ENCODE results near the gene EDRF1. TPM values are rescaled to one million over a fixed set of nuclear protein-coding genes. Genes with fewer than 3 reads are reported as not detected.

EDRF1 gene
- total and polyA plus RNA-seq, 12 donors: 8.1 to 35.9 (median 18.6) TPM

- Histone ChIP-seq H3K4me3 (no peak overlapping the region), H3K27ac (no peak overlapping the region), H3K4me1 (replicated peaks in 1 of 2) (peaks cover 9 to 15% of the 10 kb centered on the region in 2 donors), H3K9me3 (replicated peaks in 1 of 3) (no peaks in the 10 kb centered on the region), H3K27me3 (no peaks in the 10 kb centered on the region), H3K36me3 (replicated peaks in 1 of 2) (peaks cover 0 to 61% of the 10 kb centered on the region in 2 donors)
- DNase-seq: no peak
- intact Hi-C loops (cut with DNase I): no loop called here
- 71 to 87% (median 83%) methylated on average over 1 of the region's 1 CpG for WGBS, 4 donors
- no peak for TF ChIP-seq CTCF (IDR thresholded peaks at IDR 0.05)
- no peak for TF ChIP-seq POLR2A (IDR thresholded peaks at IDR 0.05)
Observed at GRCh38 chr10:125811251-125811650, 91.7 kb downstream of the EDRF1 start.

- Histone ChIP-seq H3K4me3 (no peak overlapping the region), H3K36me3 (replicated peaks in 1 of 2) (peaks cover 0 to 51% of the 10 kb centered on the region in 2 donors), H3K4me1 (replicated peaks in 1 of 2) (peaks cover 9 to 15% of the 10 kb centered on the region in 2 donors), H3K27ac (no peak overlapping the region), H3K9me3 (replicated peaks in 1 of 3) (no peaks in the 10 kb centered on the region), H3K27me3 (no peaks in the 10 kb centered on the region)
- TF ChIP-seq POLR2A (IDR thresholded peaks at IDR 0.05) (no peak), CTCF (IDR thresholded peaks at IDR 0.05) (no peak)
- peak in 6 of 7 donors; percentile 48 to 74 (median 57) for DNase-seq
- 84 to 93% (median 90%) methylated on average over 1 of the region's 1 CpG for WGBS, 4 donors
- intact Hi-C loops (cut with DNase I): no loop called here
Observed at GRCh38 chr10:125812128-125812750, 92.7 kb downstream of the EDRF1 start.

Other genes with a start within 250 kb of the EDRF1 start
- not detected for gene TEX36, start 36.5 kb upstream of the EDRF1 start, total RNA-seq
- not detected for gene TEX36, start 36.5 kb upstream of the EDRF1 start, polyA plus RNA-seq
- gene MMP21, start 56.1 kb downstream of the EDRF1 start, total RNA-seq: under 1 TPM in 3 of 9 donors, not detected in 6; 0.11 to 0.26 (median 0.11) TPM
- under 1 TPM in 2 of 3 donors, not detected in 1; 0.24 to 0.27 TPM for gene MMP21, start 56.1 kb downstream of the EDRF1 start, polyA plus RNA-seq
- gene UROS, start 103.5 kb downstream of the EDRF1 start, total RNA-seq: 100 to 1,000 TPM in 1 of 9 donors, 10 to 100 TPM in 8; 41.1 to 122 (median 59.8) TPM
- 10 to 100 TPM; 53.9 to 86.7 (median 72.2) TPM for gene UROS, start 103.5 kb downstream of the EDRF1 start, polyA plus RNA-seq
- gene BCCIP, start 103.8 kb downstream of the EDRF1 start, total RNA-seq: 10 to 100 TPM; 20.5 to 56.3 (median 35.9) TPM
- gene BCCIP, start 103.8 kb downstream of the EDRF1 start, polyA plus RNA-seq: 100 to 1,000 TPM in 1 of 3 donors, 10 to 100 TPM in 2; 48.8 to 103 (median 51.9) TPM
- 100 to 1,000 TPM in 1 of 9 donors, 10 to 100 TPM in 8; 22.0 to 100 (median 43.3) TPM for gene DHX32, start 161.6 kb downstream of the EDRF1 start, total RNA-seq
- 10 to 100 TPM; 24.5 to 40.1 (median 28.1) TPM for gene DHX32, start 161.6 kb downstream of the EDRF1 start, polyA plus RNA-seq
- gene FANK1, start 176.9 kb downstream of the EDRF1 start, total RNA-seq: 10 to 100 TPM in 2 of 9 donors, 1 to 10 TPM in 7; 1.7 to 23.7 (median 3.9) TPM
- gene FANK1, start 176.9 kb downstream of the EDRF1 start, polyA plus RNA-seq: 10 to 100 TPM in 2 of 3 donors, 1 to 10 TPM in 1; 3.7 to 19.1 (median 17.9) TPM